NCI-H510A treated with DMSO at 0.1 percent for 48 hours (cell line): ENCODE data around the gene CCDC172.
A peak's percentile ranks its signal among the peaks of the same experiment; 100 is the strongest.
"Not testable (repeated sequence)": the region's sequence is repeated elsewhere in the genome, so short reads cannot be mapped to it uniquely, and the experiment has no call there.

Source experiments
- DNase-seq: peaks from one replicate; lab custom pipeline; 2025; lab: John Stamatoyannopoulos, UW

CCDC172 gene

DNA sequence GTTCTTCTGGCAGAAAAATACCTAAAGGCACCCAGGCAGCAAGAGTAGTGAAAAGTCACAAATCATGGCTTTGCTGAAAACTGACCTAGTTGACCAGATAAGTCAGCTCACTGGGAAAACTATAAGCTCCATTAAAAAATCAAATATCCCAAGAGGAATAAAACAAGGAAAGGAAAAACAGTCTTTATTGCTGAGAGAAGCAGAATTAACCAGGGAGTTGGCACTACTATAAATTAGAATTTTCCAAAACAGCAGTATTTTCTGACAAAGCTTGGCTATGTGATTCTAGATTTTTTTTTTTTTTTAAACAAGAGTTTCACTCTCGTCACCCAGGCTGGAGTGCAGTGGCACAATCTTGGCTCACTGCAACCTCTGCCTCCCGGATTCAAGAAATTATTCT, 12.6 kb downstream of the CCDC172 start:
- DNase-seq = no peak

DNA sequence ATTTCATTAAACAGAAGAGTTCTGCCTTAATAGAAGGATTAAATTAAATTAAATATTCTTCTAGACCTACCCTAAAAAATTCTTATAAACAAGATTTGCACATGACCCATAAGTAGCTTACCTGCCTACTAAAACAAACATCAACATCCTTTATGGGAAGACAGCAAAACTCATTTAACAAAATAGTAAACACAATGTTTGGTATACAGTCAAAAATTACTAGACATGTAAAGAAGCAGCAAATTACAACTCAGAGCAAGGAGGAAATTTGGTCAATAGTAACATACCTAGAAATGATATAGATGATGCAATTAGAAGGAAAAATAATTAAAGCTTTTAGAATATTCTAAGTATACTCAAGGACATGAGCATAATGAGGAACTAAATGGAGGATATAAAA, 27.9 kb downstream of the CCDC172 start:
- DNase-seq = no peak

DNA sequence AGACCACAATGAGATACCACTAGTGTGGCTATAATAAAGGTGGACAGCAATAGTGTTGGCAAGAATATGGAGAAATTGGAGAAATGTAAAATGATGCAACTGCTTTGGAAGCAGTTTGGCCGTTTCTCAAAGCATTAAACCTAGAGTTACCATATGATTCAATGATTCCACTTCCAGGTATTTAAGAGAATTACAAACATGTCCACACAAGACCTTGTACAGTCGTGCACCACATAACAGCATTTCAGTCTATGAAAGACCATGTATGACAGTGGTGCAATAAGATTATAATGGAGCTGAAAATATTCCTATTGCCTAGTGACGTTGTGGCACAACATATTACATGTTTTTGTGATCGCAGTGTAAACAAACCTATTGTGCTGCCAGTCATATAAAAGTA, 29.6 kb downstream of the CCDC172 start:
- DNase-seq = no peak

DNA sequence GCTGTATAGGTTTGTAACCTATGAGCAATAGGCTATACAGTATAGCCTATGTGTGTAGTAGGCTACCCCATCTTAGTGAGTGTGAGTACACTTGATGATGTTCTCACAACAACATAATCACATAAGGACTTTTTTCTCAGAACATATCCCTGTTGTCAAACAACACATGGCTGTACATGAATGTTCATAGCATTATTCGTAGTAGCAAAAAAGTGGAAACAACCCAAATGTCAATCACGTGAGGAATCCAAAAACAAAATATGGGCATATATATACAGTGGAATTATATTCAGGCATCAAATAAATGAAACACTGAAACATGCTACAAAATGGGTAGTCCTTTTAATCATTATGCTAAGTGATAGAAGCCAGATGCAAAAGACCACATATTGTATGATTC, 31.1 kb downstream of the CCDC172 start:
- no peak for DNase-seq

DNA sequence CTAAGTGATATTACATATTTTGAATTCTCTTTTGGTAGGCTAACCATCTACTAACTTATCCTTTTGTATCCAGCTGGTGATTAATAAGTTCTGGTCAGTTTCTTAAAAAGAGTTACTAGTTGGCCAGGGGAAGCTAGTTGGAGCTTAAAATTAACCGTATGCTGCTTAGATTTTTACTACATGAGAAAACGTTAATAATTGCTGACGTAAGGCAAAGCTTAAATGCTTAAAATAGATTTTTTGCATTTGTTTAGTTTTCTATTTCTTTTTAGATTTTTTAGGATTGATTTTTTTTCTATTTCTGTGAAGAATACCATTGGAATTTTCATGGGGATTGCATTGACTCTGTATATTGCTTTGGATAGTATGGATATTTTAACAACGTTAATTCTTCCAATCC, 32.6 kb downstream of the CCDC172 start:
- no peak for DNase-seq

DNA sequence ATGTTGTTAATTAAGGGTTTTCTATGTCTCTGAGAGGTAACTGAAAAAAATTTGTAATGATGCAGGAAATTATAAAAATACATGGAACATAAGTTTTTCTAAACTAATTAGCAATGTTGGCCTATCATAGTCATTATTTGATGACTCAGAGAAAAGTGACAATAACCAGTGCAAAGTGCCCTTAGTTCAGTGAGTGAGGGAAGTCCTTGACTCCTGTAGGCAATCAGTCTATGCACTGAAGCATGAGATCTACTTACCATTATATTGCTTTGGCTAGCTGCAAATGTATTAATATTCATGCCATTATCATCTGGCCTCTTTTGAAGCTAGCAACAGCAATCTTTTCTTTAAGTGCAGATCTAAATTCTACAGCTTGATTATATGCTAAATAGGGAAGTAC, 40.6 kb downstream of the CCDC172 start:
- DNase-seq = no peak

DNA sequence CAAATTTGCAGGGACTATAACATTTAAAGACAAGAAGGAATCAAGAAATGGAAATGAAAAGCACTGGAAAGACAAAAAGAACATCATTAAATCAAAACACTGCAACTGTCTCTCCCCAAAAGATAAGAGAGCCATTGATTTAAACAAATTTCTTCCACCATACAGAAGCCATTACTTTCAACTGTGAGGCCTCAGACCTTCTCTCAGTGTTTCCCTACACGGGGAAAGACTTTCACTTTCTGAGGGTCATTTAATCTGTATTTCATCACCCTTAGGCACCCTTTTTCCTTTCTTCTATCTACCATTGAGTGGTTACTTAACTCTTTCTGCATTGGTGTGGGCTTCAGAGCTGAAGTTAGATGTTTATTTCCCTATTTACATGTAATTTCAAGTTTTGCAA, 47.5 kb downstream of the CCDC172 start:
- DNase-seq = no peak

DNA sequence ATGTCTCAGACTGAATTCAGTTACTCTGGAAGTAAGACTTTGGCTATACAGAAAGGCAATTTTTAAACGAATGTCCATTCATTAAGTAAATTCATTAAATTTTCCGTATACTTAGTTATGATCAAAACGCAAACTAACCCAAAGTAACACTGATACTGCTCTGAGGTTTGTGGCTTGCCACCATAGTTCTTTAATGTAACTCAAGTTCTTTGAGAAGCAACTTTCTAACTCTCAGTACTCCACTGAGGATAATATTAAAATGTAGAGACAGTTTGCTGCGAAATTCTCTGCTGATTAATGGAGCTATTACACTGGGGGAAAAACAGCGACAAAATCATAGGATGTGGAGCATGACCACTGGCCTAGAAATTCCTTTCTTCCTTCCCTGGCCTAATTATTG, 58.0 kb downstream of the CCDC172 start:
- no peak for DNase-seq

DNA sequence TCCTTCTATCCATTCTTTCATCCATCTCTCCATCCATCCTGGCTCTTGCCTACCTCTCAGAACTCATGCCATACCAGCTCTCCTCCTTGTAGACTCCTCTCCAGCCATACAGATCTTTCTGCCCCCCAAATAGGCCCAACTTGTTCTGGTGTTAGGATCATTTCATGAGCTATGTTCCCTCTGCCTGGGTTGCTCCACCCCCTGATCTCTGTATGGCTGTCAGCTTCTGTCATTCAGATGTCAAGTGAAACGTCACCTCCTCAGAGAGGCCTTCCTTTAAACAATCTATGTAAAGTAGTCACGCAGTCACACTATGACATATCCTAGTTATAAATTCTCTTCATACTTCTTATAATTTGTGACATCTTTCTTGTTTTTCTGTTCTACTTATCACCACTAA, 61.1 kb downstream of the CCDC172 start:
- DNase-seq = no peak

DNA sequence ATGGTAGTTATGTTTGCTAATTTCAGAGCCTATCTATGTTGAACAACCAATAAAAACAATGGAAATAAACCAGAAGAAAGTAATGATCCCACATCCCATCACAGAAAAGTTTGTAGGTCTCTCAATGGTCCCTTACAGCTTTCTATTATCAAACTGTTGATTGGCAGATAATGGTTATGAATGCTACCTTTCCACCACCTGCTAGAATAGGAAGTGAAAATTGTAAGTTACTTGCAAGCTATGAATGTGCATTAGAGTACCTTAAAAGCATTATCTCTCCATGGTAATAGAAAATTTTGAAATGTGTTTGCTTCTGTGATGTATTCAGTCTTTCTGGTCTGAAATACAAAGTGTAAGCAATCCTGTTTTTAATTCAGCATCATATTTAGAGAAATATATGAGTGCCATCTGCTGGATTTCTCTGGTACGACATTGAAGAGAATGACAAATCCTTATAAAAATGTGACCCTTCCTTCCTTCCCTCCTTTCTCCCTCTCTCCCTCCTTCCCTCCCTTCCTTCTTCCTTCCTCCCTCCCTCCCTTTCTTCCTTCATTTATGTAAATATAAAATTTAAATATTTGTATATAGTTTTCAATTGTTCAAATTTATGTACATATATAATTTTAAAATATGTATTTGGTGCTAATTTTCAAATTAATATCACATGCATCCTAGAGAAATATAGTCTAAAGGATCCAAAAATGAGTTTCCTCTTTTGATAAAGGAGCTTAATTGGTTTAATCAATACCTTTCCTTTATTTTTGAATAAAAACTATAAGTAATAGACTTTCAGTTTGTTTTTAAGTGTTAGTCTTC, 62.0 kb downstream of the CCDC172 start:
- peak; percentile 57 for DNase-seq

DNA sequence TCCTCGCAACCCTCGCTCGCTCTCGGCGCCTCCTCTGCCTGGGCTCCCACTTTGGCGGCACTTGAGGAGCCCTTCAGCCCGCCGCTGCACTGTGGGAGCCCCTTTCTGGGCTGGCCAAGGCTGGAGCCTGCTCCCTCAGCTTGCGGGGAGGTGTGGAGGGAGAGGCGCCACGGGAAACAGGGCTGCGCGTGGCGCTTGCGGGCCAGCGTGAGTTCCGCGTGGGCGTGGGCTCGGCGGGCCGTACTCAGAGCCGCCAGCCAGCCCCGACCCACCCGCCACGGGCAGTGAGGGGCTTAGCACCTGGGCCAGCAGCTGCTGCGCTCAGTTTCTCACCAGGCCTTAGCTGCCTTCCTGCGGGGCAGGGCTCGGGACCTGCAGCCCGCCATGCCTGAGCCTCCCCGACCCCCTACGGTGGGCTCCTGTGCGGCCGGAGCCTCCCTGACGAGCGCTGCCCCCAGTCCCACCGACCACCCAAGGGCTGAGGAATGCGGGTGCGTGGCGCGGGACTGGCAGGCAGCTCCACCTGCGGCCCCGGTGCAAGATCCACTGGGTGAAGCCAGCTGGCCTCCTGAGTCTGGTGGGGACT, 69.1 kb downstream of the CCDC172 start:
- not testable (repeated sequence) for DNase-seq

DNA sequence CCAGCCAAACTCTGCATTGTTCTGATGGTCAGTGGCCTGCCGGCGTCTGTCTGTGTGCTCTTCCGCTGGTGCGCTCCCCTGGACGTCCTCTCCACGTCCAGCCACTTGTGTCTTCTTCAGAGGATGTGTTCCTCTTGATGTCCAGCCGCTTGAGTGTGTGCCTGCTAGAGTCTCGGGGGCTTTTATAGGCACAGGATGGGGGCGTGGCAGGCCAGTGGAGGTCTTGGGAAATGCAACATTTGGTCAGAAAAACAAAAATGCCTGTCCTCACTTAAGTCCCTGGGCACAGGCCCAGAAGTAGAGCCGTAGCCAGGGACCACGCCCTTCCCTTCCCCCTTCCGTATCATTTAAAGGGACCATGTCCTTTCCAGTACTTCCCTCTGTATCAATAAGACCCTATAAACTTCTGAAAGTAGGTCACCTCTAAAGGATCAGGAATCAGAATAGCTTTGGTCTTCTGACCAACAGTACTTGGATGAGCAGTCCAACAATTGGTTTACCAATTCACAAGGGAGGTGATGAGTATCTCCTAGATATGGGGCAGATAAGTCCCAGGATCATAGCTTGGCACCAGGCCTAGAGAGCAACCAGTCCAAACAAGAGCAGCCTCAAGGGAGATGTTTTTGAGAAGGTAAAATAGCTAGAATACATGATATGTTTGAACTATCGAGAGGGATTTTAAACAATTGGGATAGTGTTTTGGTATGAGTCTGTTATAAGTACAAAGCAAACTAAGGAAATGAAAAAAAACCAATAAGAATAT, 71.2 kb downstream of the CCDC172 start:
- no peak for DNase-seq

DNA sequence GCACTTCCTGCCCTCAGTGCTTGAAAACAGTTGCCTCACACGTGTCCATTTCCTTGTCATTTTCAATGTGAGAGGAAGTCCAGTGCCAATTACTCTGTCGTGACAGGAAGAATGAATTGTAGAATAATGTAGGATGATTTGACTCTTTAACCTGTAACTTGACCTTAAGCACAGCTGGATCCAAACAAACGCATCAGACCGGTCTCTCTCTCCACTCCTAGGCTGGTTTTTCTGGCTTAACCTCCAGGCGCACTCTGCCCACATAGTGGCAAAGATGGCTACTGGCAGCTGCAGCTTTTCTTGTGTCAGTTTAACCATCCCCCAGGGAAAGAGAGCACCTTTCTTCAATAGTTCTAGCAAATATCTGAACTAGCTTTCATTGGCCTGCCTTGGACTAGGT, 74.0 kb downstream of the CCDC172 start:
- DNase-seq = no peak

DNA sequence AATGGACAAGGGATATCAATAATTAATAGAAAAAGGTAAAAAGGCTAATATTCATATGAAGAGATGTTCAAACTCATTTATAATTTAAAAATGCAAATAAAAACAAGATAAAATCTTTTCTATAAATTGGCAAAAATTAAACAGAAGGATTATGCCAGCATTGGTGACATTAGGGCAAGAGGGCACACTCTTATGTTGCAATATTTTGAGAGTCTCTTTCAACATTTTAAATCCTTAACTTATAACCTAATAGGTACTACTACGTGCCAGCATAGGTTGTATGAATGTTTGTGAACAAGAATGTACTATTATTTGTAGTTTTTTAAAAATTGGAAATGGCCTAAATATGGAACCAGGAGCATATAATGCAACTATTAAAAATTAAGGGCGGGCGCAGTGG, 78.6 kb downstream of the CCDC172 start:
- no peak for DNase-seq

DNA sequence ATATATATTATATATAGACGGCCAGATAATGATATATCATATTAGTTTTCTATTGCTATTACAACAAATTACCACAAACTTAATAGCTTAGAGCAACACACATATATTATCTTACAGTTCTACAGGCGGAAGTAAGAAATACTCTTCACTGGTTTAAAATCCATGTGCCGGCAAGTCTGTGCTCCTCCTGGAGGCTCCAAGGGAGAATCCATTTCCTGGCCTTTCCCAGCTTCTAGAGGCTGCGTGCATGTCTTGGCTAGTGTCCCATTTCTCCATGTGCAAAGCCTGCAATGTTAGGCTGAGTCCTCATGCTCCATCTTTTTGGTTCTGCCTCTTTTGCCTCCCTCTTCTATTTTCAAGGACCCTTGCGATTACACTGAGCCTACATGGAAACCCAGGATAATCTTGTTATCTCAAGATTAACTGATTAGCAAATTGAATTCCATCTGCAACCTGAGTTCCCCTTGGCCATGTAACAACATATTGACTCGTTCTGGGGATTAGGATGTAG, 79.5 kb downstream of the CCDC172 start:
- DNase-seq = no peak

DNA sequence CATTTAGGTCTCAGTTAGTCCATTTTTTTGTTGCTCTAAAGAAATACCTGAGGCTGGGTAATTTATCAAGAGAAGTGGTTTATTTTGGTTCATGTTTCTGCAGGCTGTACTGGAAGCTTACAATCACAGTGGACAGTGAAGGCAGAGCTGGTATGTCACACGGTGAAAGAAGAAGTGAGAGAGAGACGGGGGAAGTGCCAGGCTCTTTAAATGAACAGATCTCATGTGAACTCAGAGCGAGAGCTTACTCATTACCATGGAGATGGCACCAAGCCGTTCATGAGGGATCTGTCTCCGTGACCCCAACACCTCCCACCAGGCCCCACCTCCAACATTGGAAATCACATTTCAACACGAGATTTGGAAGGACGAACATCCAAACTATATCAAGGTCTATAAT, 84.5 kb downstream of the CCDC172 start:
- no peak for DNase-seq

DNA sequence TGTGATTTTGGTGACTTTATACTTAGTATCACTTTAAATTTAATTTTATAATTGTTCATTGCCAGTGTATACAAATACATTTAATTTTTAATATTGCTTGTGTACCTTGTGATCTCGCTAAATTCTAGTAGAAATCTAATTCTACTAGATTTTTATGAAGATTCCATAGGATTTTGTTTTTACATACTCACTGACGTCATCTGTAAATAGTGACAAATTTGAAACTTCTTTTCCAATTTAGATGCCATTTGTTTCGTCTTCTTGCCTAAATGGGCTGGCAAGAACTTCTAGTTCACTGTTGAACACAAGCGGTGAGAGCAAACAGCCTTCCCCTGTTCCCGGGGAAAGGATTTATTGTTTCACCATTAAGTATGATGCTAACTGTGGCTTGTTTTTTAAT, 86.1 kb downstream of the CCDC172 start:
- no peak for DNase-seq

DNA sequence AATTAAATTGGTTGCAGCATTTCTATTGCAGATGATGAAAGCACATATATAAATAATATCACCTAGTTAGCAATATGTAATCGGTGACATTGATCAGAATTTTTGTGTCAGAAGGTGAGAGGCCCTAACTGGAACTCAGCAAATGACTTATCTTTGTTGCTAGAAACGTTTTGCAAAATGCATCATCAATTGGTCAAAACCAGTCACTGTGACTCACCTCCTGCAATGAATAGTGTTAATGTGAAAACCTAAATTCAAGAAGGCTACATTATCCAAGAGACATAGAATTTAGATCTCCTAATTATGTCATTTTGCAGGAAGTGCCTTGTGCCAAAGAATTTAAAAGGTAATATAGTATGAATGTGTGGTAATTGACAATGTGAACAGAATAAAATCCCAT, 93.6 kb downstream of the CCDC172 start:
- no peak for DNase-seq

DNA sequence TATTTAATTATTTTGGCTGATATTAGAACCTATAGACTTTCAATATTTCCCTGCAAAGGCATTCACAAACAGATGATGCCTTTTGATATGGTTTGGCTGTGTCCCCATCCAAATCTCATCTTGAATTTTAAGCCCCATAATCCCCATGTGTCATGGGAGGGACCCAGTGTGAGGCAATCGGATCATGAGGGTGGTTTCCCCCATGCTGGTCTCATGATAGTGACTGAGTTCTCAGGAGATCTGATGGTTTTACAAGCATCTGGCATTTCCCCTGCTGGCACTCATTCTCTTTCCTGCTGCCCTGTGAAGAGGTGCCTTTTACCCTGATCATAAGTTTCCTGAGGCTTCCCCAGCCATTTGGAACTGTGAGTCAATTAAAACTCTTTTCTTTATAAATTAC, 94.1 kb downstream of the CCDC172 start:
- no peak for DNase-seq

DNA sequence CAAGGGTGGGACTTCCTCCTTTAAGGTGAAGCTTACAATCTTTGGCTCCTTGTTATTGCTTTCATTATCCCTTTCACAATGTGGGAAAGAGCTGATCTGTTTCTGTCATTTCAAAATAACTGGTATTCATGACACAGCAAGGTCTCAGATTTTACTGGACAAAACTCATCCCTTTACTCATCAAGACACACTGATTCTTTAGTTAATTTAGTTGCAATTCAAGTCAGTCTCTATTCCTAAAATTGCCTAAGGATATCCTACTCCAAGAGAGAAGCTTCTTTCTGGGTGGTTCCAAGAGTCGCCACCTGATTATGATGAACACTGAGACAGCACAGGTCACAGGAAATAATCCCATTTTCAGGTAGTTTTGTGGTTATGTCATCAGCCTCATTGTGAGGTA, 97.6 kb downstream of the CCDC172 start:
- DNase-seq = no peak

DNA sequence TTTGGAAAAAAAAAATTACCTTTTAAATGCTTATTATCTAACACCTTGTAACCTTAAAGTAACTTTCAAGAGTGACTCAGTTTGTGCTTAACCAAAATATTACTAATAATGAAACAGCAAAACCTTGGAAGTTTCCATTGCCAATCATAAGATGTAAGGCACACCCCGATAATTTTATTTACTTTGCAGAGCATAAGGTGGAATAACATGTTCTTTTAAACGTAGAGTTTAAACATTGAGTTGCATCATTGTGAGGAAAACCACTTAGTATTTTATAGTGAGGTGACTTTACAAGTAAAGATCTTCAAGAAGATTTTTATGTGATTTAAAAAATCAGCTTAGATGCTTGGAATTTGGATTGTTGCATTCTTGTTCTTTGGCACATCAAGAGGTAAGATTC, 103.4 kb downstream of the CCDC172 start, which contains the start of gene PNLIPRP3:
Gene PNLIPRP3, plus strand, starts transcription at position 177 of the 400 bp plus-strand sequence. Its CDS starts 166 bp downstream, at position 343.
- DNase-seq = no peak

DNA sequence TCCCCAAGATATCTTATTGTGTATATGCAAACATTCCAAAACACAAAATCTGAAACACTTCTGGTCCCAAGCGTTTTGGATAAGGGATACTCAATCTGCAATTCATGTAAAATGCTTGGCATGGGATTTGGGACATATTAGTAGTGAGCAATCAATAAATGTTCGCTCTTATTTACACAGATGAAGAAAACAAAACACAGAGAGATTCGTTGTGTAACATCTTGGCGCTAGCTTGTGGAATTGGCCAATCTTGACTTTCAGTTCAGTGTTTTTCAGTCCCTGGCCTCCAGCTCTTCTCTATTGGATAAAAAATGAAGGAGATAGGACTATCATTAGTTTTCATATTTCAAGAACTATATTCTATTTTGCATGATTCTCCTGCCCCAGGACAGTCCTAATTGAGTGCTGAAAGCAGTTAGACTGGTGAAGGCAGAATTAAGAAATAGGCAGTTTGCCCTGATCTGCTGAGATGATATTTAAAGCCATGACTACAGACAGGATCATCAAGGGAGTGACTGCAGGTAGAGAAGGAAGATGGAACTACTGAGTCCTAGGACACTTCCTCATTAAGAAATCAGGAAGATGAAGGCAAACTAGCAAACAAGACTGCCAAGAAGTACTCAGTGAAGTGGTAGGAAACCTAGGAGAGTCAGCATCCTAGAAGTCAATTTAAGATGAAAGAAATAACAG, 105.2 kb downstream of the CCDC172 start:
- DNase-seq = no peak
